ENCODE data around the gene SLC24A3.

SLC24A3 gene

GRCh38 chr20:19265646-19266374 lies 53.4 kb downstream of the SLC24A3 start:
- no peaks in the 10 kb centered on the region for H4K20me1 ChIP-seq (ENCODE audit: insufficient read depth, low read length, poor library complexity, severe bottlenecking)
- no peak overlapping the region for H3K9ac ChIP-seq (ENCODE audit: low read depth, low read length, poor library complexity, severe bottlenecking)
- H3F3A ChIP-seq (ENCODE audit: low read depth) = 0 out of 2 replicates have a peak, but pooled peaks cover 2% of the 10 kb centered on the region
- no peak for TF ChIP-seq CTCF (conservative IDR thresholded peaks at IDR 0.05; ENCODE audit: low read length)
- no peak for TF ChIP-seq EZH2phosphoT487 (IDR thresholded peaks at IDR 0.05; ENCODE audit: borderline replicate concordance)
- H3K36me3 ChIP-seq (ENCODE audit: insufficient read depth, low read length) = no peaks in the 10 kb centered on the region
- H3K4me3 ChIP-seq (ENCODE audit: low read length, poor library complexity, severe bottlenecking) = no peak overlapping the region
- peak overlapping the region; percentile 73 for H2AFZ ChIP-seq (ENCODE audit: low read length)
- peaks cover 20% of the 10 kb centered on the region for H3K4me1 ChIP-seq (ENCODE audit: insufficient read depth, low read length, poor library complexity, severe bottlenecking)
- no peak overlapping the region for H3K4me2 ChIP-seq (ENCODE audit: low read depth, low read length, poor library complexity, severe bottlenecking)
- H3K9me3 ChIP-seq (ENCODE audit: insufficient read depth, low read depth, low read length) = no peaks in the 10 kb centered on the region
- H3K79me2 ChIP-seq (ENCODE audit: insufficient read depth, low read length) = no peaks in the 10 kb centered on the region
- H3K27me3 ChIP-seq (ENCODE audit: insufficient read depth, low read length, poor library complexity, severe bottlenecking) = no peaks in the 10 kb centered on the region
- no peaks in the 10 kb centered on the region for H3K9me2 ChIP-seq (replicated peaks; ENCODE audit: low read depth, low read length)

DNA sequence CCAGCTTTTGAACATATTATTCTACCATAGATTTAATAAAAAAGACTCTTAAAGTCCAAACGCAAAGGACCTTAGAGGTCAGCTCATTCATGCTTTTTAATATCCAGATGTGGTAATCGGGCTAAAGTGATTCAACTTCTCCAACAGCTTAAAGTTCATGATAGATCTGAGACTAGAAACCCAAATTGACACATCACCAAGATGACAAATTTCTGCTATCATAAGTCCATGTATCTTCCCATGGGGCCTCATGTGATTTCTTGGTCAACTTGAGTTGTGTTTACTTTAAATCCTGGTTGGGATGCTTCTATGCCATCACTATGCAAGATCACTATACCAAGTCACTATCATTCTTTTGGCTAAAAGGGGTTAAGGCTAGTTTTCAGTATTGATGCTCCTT lies 56.0 kb downstream of the SLC24A3 start:
- Histone ChIP-seq H3K4me2 (ENCODE audit: low read depth, low read length, poor library complexity, severe bottlenecking) (no peak overlapping the region), H3K27me3 (ENCODE audit: insufficient read depth, low read length, poor library complexity, severe bottlenecking) (no peaks in the 10 kb centered on the region), H3K9ac (ENCODE audit: low read depth, low read length, poor library complexity, severe bottlenecking) (no peak overlapping the region), H3K9me3 (ENCODE audit: insufficient read depth, low read depth, low read length) (no peaks in the 10 kb centered on the region), H4K20me1 (ENCODE audit: insufficient read depth, low read length, poor library complexity, severe bottlenecking) (no peaks in the 10 kb centered on the region), H3K9me2 (replicated peaks; ENCODE audit: low read depth, low read length) (no peaks in the 10 kb centered on the region), H3K4me1 (ENCODE audit: insufficient read depth, low read length, poor library complexity, severe bottlenecking) (peaks cover 7% of the 10 kb centered on the region), H3F3A (ENCODE audit: low read depth) (0 out of 2 replicates have a peak, but pooled peaks cover 2% of the 10 kb centered on the region), H3K36me3 (ENCODE audit: insufficient read depth, low read length) (no peaks in the 10 kb centered on the region), H2AFZ (ENCODE audit: low read length) (no peak overlapping the region), H3K79me2 (ENCODE audit: insufficient read depth, low read length) (no peaks in the 10 kb centered on the region), H3K4me3 (ENCODE audit: low read length, poor library complexity, severe bottlenecking) (no peak overlapping the region)
- TF ChIP-seq CTCF (conservative IDR thresholded peaks at IDR 0.05; ENCODE audit: low read length) (no peak), EZH2phosphoT487 (IDR thresholded peaks at IDR 0.05; ENCODE audit: borderline replicate concordance) (no peak)

- Histone ChIP-seq H3K9me3 (ENCODE audit: insufficient read depth, low read depth, low read length) (no peaks in the 10 kb centered on the region), H3K4me1 (ENCODE audit: insufficient read depth, low read length, poor library complexity, severe bottlenecking) (peaks cover 3% of the 10 kb centered on the region), H3F3A (ENCODE audit: low read depth) (0 out of 2 replicates have a peak, but pooled peaks cover 2% of the 10 kb centered on the region), H2AFZ (ENCODE audit: low read length) (no peak overlapping the region), H3K9me2 (replicated peaks; ENCODE audit: low read depth, low read length) (no peaks in the 10 kb centered on the region), H4K20me1 (ENCODE audit: insufficient read depth, low read length, poor library complexity, severe bottlenecking) (no peaks in the 10 kb centered on the region), H3K9ac (ENCODE audit: low read depth, low read length, poor library complexity, severe bottlenecking) (no peak overlapping the region), H3K4me3 (ENCODE audit: low read length, poor library complexity, severe bottlenecking) (no peak overlapping the region), H3K4me2 (ENCODE audit: low read depth, low read length, poor library complexity, severe bottlenecking) (no peak overlapping the region), H3K79me2 (ENCODE audit: insufficient read depth, low read length) (no peaks in the 10 kb centered on the region), H3K36me3 (ENCODE audit: insufficient read depth, low read length) (no peaks in the 10 kb centered on the region), H3K27me3 (ENCODE audit: insufficient read depth, low read length, poor library complexity, severe bottlenecking) (no peaks in the 10 kb centered on the region)
- TF ChIP-seq CTCF (conservative IDR thresholded peaks at IDR 0.05; ENCODE audit: low read length) = no peak
- no peak for TF ChIP-seq EZH2phosphoT487 (IDR thresholded peaks at IDR 0.05; ENCODE audit: borderline replicate concordance)
These were observed 57.4 kb downstream of the SLC24A3 start for GRCh38 chr20:19269737-19270340.
